BJ (cell line): ENCODE results near the gene TEX264. TPM values are rescaled to one million over a fixed set of nuclear protein-coding genes. Genes with fewer than 3 reads are reported as not detected.

Experiments used
- CTCF ChIA-PET: fragments of 350-600 bp; formaldehyde crosslinking; extraction: SDS; loops from one replicate; lab custom pipeline; 2021; ENCODE audit warnings: antibody characterized with exemption, inconsistent platforms; lab: Yijun Ruan, JAX
- POLR2A ChIA-PET: fragments of 300-600 bp; sonication (Branson Sonifier 250); formaldehyde crosslinking; extraction: SDS; loops from one replicate; lab custom pipeline; 2021; ENCODE audit warnings: antibody characterized with exemption; lab: Charles Lee
- DNase-seq: peaks from one replicate; pipeline ENCODE4 v3.0.0-alpha.2; 2011; ENCODE audit warnings: low read depth
- H3K27me3 ChIP-seq: 2 replicates; pipeline ENCODE4 v1.6.0; 2011; ENCODE audit warnings: low read length; ENCODE audit not compliant: control insufficient read depth, insufficient read depth
- H3K36me3 ChIP-seq: 2 replicates; pipeline ENCODE4 v1.5.1; 2011; ENCODE audit warnings: low read length; ENCODE audit not compliant: control insufficient read depth, insufficient read depth
- H3K4me3 ChIP-seq: 2 replicates; pipeline ENCODE4 v1.5.1; 2011; ENCODE audit warnings: low read depth, mild to moderate bottlenecking, control low read depth, low read length
- polyA plus RNA-seq: library from polyadenylated mRNA; depleted of rRNA; stranded (reverse); fragments of >200 nt; gene quantifications from 2 replicates; pipeline ENCODE4 v1.2.3, GENCODE V29; 2011
- TF ChIP-seq, protein P1 (sequence below): IDR thresholded peaks from 2 replicates; pipeline ENCODE4 v1.5.1; 2011; ENCODE audit warnings: low read depth, mild to moderate bottlenecking, control low read depth, inconsistent platforms, low read length, moderate library complexity; ENCODE audit not compliant: insufficient read depth

The TEX264 gene
- polyA plus RNA-seq, 1 experiment: 100.0 TPM

DNA sequence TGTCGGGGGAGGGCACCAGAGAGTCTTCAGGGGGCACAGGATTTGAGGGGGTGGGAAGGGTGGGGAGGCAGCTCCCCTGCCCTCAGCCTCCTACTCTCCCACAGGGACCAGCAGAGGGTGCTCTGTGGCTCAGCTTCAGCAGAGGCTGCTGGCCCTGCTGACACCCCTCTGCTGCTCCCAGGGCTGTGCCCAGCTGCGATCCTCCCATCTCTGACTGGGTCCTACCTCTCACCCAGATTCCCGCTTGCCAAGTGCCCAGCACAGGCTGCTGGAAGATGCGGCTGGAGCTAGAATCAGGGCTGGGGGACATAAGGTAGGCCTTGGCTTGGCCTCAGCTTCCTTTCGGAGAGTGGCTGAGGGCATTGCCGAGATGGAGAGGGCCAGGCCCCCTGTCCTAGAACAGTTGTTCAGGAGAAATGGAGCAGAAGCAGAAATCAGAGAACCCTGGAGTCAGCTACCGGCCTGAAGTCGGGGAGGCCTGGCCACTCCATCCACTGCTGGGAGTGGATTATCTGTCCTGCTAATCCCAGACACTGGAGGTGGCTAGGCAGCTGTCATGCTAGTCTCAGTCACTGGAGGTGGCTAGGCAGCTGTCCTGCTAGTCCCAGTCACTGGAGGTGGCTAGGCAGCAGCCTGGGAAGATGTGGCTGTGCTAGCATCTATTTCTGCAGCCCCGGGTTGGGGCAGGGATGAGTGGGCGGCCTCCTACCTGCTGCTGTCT, 39.7 kb downstream of the TEX264 start:
- DNase-seq: no peak
- no peak overlapping the region for H3K4me3 ChIP-seq
- ChIA-PET POLR2A (no interaction called here), CTCF (interaction anchor here (1.0 to 1.4 kb wide), 3 partner anchors 8 to 91 kb away, joined by 3 to 5 read pairs (median 4); no protein-coding TSS in a partner anchor)
- no peaks in the 10 kb centered on the region; the same call in 1 of the 2 replicates for H3K36me3 ChIP-seq
- H3K27me3 ChIP-seq: 0 out of 2 replicates have a peak, but pooled peaks cover 2% of the 10 kb centered on the region
- TF ChIP-seq, protein P1, sequence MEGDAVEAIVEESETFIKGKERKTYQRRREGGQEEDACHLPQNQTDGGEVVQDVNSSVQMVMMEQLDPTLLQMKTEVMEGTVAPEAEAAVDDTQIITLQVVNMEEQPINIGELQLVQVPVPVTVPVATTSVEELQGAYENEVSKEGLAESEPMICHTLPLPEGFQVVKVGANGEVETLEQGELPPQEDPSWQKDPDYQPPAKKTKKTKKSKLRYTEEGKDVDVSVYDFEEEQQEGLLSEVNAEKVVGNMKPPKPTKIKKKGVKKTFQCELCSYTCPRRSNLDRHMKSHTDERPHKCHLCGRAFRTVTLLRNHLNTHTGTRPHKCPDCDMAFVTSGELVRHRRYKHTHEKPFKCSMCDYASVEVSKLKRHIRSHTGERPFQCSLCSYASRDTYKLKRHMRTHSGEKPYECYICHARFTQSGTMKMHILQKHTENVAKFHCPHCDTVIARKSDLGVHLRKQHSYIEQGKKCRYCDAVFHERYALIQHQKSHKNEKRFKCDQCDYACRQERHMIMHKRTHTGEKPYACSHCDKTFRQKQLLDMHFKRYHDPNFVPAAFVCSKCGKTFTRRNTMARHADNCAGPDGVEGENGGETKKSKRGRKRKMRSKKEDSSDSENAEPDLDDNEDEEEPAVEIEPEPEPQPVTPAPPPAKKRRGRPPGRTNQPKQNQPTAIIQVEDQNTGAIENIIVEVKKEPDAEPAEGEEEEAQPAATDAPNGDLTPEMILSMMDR: no peak

DNA sequence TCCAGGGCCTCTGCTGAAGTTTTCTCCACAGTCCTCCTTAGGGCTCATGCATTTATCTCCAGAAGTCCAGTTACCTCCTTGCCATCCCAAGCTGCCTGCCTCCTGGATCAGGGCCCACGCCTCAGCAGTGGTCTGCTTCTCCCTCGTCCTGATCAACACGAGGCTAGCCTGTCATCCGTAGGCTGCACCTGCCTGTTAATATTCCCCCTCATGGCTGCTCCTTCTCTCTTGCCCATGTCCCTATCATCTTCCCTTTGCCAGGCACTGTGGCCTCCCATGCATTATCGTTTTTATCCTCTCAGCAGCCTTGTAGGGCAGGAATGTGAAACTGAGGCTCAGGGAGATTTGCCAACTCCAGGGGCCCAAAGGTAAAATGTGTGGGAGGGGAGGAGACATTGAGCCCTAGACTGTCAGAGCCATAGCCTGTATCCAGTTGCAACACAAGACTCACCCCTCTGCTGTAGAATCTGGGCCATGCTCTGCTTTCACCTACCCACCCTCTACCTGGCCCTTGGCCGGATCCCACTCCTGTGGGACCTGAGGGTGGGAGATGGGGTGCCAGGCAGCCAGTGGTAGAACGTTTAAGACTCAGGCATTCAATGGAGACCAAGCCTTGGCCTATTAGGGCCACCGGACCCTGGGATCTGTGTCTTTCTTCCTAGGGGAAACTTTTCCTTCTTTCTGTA, 40.4 kb downstream of the TEX264 start:
- CTCF ChIA-PET: interaction anchor here (1.4 kb wide), 1 partner anchor 8 kb away, joined by 5 read pairs; no protein-coding TSS in a partner anchor
- no peak for DNase-seq
- Histone ChIP-seq H3K27me3 (0 out of 2 replicates have a peak, but pooled peaks cover 2% of the 10 kb centered on the region), H3K36me3 (no peaks in the 10 kb centered on the region), H3K4me3 (no peak overlapping the region)
- TF ChIP-seq, protein P1: no peak
- POLR2A ChIA-PET: no interaction called here

DNA sequence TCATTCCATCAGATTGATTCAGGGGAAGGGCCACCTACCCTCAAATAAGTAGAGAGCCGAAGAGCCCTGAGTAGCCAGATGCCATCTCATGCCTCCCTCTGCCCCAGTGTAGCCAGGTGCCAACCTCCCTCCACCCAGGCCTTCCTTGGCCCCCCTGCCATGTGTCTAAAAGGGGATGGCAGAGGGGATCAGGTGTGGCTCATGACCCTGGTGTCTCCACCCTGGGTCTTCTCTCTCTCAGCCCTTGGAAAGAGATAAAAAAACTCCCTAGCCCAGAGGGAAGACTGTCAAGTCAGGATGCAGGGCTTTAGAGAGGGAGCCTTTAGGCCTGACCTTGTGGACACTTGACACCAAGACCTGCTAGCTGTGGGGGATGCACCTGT, 41.0 kb downstream of the TEX264 start:
- no peak overlapping the region for H3K4me3 ChIP-seq
- H3K36me3 ChIP-seq: no peaks in the 10 kb centered on the region
- TF ChIP-seq, protein P1: no peak
- ChIA-PET CTCF (no interaction called here), POLR2A (no interaction called here)
- H3K27me3 ChIP-seq: 0 out of 2 replicates have a peak, but pooled peaks cover 2% of the 10 kb centered on the region
- DNase-seq: no peak

DNA sequence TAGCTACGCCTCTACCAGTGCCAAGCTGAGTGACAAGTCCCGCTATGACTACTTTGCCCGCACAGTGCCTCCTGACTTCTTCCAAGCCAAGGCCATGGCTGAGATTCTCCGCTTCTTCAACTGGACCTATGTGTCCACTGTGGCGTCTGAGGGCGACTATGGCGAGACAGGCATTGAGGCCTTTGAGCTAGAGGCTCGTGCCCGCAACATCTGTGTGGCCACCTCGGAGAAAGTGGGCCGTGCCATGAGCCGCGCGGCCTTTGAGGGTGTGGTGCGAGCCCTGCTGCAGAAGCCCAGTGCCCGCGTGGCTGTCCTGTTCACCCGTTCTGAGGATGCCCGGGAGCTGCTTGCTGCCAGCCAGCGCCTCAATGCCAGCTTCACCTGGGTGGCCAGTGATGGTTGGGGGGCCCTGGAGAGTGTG, 41.5 kb downstream of the TEX264 start:
- Histone ChIP-seq H3K4me3 (no peak overlapping the region), H3K27me3 (0 out of 2 replicates have a peak, but pooled peaks cover 2% of the 10 kb centered on the region), H3K36me3 (no peaks in the 10 kb centered on the region)
- POLR2A ChIA-PET: no interaction called here
- TF ChIP-seq, protein P1: no peak
- no peak for DNase-seq
- CTCF ChIA-PET: no interaction called here

DNA sequence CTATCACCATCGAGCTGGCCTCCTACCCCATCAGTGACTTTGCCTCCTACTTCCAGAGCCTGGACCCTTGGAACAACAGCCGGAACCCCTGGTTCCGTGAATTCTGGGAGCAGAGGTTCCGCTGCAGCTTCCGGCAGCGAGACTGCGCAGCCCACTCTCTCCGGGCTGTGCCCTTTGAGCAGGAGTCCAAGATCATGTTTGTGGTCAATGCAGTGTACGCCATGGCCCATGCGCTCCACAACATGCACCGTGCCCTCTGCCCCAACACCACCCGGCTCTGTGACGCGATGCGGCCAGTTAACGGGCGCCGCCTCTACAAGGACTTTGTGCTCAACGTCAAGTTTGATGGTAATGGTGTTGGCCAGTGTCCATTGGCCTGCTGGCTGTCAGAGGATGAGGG, 41.9 kb downstream of the TEX264 start:
- CTCF ChIA-PET: no interaction called here
- no peak for DNase-seq
- H3K27me3 ChIP-seq: 0 out of 2 replicates have a peak, but pooled peaks cover 2% of the 10 kb centered on the region
- POLR2A ChIA-PET: no interaction called here
- H3K36me3 ChIP-seq: no peaks in the 10 kb centered on the region
- TF ChIP-seq, protein P1: no peak
- no peak overlapping the region for H3K4me3 ChIP-seq
